CD4-positive, alpha-beta T cell (primary cell): ENCODE data around the gene SREBF2. TPM values are rescaled to one million over a fixed set of nuclear protein-coding genes. Genes with fewer than 3 reads are reported as not detected.

Source experiments
- ATAC-seq: fragments of 200-7000 bp; cut with Tn5 transposase; one replicate; pipeline ENCODE4 v1.10.0; 2022; ENCODE audit warnings: mild to moderate bottlenecking; ENCODE audit not compliant: poor library complexity
- CTCF ChIA-PET: fragments of 350-600 bp; sonication (Branson Sonifier 250); formaldehyde crosslinking; loops from one replicate; lab custom pipeline; 2021; ENCODE audit warnings: antibody characterized with exemption, inconsistent platforms; lab: Charles Lee
- POLR2A ChIA-PET: fragments of 350-600 bp; sonication (Branson Sonifier 250); formaldehyde crosslinking; loops from one replicate; lab custom pipeline; 2021; ENCODE audit warnings: antibody characterized with exemption, inconsistent platforms; lab: Charles Lee
- DNase-seq, 14 experiments: peaks; one replicate each; pipeline ENCODE4 v3.0.0-alpha.2; 2013 to 2020; ENCODE audit warnings: mixed read lengths in 2 of 14
- H3K27ac ChIP-seq, 2 donors: one replicate each; pipeline versions ENCODE4 v1.5.1 to v1.7.0; 2013; ENCODE audit warnings: low read length in 2 of 2, low read depth in 1 of 2, mild to moderate bottlenecking in 1 of 2
- H3K27me3 ChIP-seq, 2 experiments: 1 replicate in 1 of 2; 2 replicates in 1 of 2; pipeline versions ENCODE4 v1.6.1 to v1.7.0; 2013; ENCODE audit warnings: low read length in 2 of 2, control low read depth in 1 of 2, mild to moderate bottlenecking in 1 of 2, moderate library complexity in 1 of 2; ENCODE audit not compliant: insufficient read depth in 2 of 2, control insufficient read depth in 1 of 2
- H3K36me3 ChIP-seq: one replicate; pipeline ENCODE4 v1.6.1; 2013; ENCODE audit warnings: low read length, control low read depth; ENCODE audit not compliant: insufficient read depth
- H3K4me1 ChIP-seq: one replicate; pipeline ENCODE4 v1.6.1; 2013; ENCODE audit warnings: low read length, control low read depth; ENCODE audit not compliant: insufficient read depth
- H3K4me3 ChIP-seq: one replicate; pipeline ENCODE4 v1.5.1; 2013; ENCODE audit warnings: mild to moderate bottlenecking, low read length, moderate library complexity
- H3K9me3 ChIP-seq, 2 experiments: 1 replicate in 1 of 2; 2 replicates in 1 of 2; pipeline versions ENCODE4 v1.6.1 to v1.7.0; 2013; ENCODE audit warnings: low read length in 2 of 2, mild to moderate bottlenecking in 2 of 2, control low read depth in 1 of 2, moderate library complexity in 1 of 2; ENCODE audit not compliant: control insufficient read depth in 1 of 2, insufficient read depth in 1 of 2
- H3K27ac Mint-ChIP-seq: one replicate; pipeline ENCODE4 v1.8.0; 2020; ENCODE audit warnings: mixed read lengths
- H3K27me3 Mint-ChIP-seq: one replicate; pipeline ENCODE4 v1.8.0; 2021; ENCODE audit warnings: mixed read lengths
- H3K36me3 Mint-ChIP-seq: one replicate; pipeline ENCODE4 v1.8.0; 2021; ENCODE audit warnings: low read depth, mixed read lengths
- H3K4me1 Mint-ChIP-seq: one replicate; pipeline ENCODE4 v1.8.0; 2021; ENCODE audit warnings: low read depth, mixed read lengths
- H3K4me3 Mint-ChIP-seq: one replicate; pipeline ENCODE4 v1.8.0; 2020; ENCODE audit warnings: mild to moderate bottlenecking, mixed read lengths
- H3K9me3 Mint-ChIP-seq: one replicate; pipeline ENCODE4 v1.8.0; 2020; ENCODE audit warnings: mixed read lengths
- intact Hi-C, 2 experiments: fragments of 100-400 bp; cut with DNase I in 1 of 2; cut with micrococcal nuclease in 1 of 2; formaldehyde crosslinking; loops; one replicate each; pipeline versions ENCODE4 v1.15.1 to v1.9.0; 2023 to 2025; cut with DNase I, micrococcal nuclease
- total RNA-seq, 174 experiments: library from RNA in 2 of 174; stranded (reverse) in 2 of 174; gene quantifications; one replicate each; pipeline ENCODE4 v1.2.3 and lab custom pipeline; 2021 to 2026
- TF ChIP-seq, protein P1 (sequence below): fragments of 200-600 bp; IDR thresholded peaks from one replicate; pipeline ENCODE4 v1.8.0; 2022; ENCODE audit warnings: antibody characterized with exemption, mild to moderate bottlenecking

The SREBF2 gene
- total RNA-seq, 2 experiments from 2014 or later, result 67.2 to 69.9 TPM

DNA sequence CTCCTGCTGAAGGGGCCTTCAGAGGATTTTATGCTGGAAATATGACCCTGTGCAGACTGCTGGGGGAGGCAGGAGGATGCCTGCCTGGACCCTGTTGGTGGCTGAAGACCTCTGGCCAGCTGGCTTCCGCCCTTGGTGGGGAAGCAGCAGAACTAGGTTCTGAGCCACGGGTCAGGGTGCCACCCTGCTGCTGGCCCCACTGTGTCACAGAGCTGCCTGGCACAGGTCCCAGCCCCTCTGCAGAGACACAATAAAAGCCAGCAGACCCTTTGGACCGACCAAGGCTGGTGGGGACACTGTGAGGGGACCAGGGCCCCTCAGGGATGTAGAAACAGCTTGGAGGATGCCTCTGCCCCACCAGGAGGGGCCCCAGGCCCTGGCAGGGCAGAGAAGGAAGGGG lies 6.9 kb upstream of the SREBF2 start:
- POLR2A ChIA-PET, result interaction anchor here (2.5 to 3.5 kb wide), 2 partner anchors 26 to 115 kb away, joined by 10 to 12 read pairs; partner anchors contain the start of gene CCDC134
- ATAC-seq (no peak), DNase-seq (no peak)
- Mint-ChIP-seq H3K9me3 (no peaks in the 10 kb centered on the region), H3K4me3 (no peak overlapping the region), H3K36me3 (peaks cover 15% of the 10 kb centered on the region), H3K4me1 (peaks cover 18% of the 10 kb centered on the region), H3K27me3 (no peaks in the 10 kb centered on the region), H3K27ac (no peak overlapping the region)
- intact Hi-C loops, result no loop called here
- TF ChIP-seq, protein P1, sequence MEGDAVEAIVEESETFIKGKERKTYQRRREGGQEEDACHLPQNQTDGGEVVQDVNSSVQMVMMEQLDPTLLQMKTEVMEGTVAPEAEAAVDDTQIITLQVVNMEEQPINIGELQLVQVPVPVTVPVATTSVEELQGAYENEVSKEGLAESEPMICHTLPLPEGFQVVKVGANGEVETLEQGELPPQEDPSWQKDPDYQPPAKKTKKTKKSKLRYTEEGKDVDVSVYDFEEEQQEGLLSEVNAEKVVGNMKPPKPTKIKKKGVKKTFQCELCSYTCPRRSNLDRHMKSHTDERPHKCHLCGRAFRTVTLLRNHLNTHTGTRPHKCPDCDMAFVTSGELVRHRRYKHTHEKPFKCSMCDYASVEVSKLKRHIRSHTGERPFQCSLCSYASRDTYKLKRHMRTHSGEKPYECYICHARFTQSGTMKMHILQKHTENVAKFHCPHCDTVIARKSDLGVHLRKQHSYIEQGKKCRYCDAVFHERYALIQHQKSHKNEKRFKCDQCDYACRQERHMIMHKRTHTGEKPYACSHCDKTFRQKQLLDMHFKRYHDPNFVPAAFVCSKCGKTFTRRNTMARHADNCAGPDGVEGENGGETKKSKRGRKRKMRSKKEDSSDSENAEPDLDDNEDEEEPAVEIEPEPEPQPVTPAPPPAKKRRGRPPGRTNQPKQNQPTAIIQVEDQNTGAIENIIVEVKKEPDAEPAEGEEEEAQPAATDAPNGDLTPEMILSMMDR, result no peak
- H3K4me3 ChIP-seq, result no peak overlapping the region
- H3K4me1 ChIP-seq, result peaks cover 8% of the 10 kb centered on the region
- no peak overlapping the region for H3K27ac ChIP-seq
- CTCF ChIA-PET, result interaction anchor here (1.3 to 3.0 kb wide), 2 partner anchors 33 to 115 kb away, joined by 3 to 10 read pairs; no protein-coding TSS in a partner anchor
- peaks cover 21% of the 10 kb centered on the region for H3K36me3 ChIP-seq
- H3K9me3 ChIP-seq, result no peaks in the 10 kb centered on the region
- no peaks in the 10 kb centered on the region for H3K27me3 ChIP-seq

DNA sequence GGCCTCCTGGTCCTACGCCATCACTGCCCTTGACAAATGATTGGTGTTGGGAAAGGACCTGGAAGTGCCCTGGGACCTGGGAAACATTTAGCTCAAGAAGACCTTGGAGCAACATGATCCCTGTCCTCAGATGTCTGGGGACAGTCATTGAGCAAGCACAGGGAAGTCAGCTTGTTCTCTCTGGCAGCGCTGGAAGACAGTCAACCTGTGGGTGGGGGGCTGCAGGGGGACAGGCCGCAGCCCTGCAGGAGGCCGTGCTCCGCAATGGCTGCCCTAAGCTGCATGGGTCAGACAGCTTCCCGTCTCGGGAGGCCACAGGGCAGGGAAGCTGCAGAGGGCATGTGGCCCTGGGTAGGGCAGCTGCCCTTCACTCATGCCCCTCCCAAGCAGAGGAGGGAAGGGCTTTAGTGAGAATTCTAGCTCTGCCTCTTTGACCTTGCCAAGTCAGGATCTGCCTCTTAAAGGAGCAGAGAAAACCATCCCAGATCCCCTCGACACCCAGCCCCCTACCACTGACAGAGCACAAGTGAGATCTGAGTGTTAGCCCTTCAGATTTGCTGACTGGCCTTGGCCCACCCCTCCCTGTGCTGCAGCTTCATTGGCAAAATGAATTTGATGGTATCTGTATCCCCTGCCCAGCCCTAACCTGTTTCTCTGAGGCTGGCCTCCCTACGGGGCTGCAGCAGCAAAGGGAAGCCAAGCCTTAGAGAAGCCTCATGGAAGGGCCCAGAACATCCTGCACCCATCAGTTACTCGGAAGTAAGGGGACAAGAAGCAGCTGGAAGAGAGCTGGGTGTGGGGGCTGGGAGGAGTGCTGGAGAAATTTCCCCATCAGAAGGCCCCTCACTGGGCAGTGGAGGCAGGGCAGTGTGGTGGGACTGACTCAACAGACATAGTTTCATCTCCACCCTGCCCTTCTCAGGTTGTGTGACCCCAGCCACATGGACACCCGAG lies 6.2 kb upstream of the SREBF2 start:
- ATAC-seq, result no peak
- CTCF ChIA-PET, result interaction anchor here (1.2 to 3.0 kb wide), 2 partner anchors 21 to 114 kb away, joined by 3 to 10 read pairs; no protein-coding TSS in a partner anchor
- H3K9me3 Mint-ChIP-seq, result no peaks in the 10 kb centered on the region
- Histone ChIP-seq H3K9me3 (no peaks in the 10 kb centered on the region), H3K4me1 (peaks cover 11% of the 10 kb centered on the region), H3K36me3 (peaks cover 21% of the 10 kb centered on the region), H3K4me3 (no peak overlapping the region), H3K27ac (no peak overlapping the region), H3K27me3 (no peaks in the 10 kb centered on the region)
- H3K36me3 Mint-ChIP-seq, result peaks cover 15% of the 10 kb centered on the region
- H3K4me1 Mint-ChIP-seq, result peaks cover 17% of the 10 kb centered on the region
- intact Hi-C loops, result no loop called here
- H3K27ac Mint-ChIP-seq, result no peak overlapping the region
- TF ChIP-seq, protein P1, result no peak
- POLR2A ChIA-PET, result interaction anchor here (2.5 to 3.5 kb wide), 3 partner anchors 26 to 114 kb away, joined by 8 to 12 read pairs (median 10); partner anchors contain the start of gene CCDC134
- no peak overlapping the region for H3K4me3 Mint-ChIP-seq
- no peaks in the 10 kb centered on the region for H3K27me3 Mint-ChIP-seq
- DNase-seq, result no peak

DNA sequence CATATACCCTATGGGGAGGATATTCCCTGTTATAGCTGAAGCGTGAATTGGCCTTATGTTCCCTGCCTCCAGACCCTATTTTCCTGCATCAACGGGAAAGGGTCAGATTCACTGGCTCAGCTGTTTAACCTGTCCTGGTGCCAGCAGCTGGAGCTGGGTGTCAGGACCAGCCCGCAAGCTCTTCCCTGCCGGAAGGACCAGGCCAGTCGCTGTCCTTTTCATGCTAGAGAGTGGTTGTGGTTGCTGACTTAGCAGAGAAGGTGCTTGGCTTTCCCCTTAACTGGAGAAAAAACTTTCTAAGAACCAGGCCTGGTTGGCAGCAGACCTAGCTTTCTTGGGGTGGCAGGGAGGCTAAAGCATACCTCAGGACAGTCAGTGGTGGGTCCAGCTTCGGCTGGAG lies 5.2 kb upstream of the SREBF2 start:
- ATAC-seq (no peak), DNase-seq (no peak)
- TF ChIP-seq, protein P1, result no peak
- no peaks in the 10 kb centered on the region for H3K27me3 ChIP-seq
- Mint-ChIP-seq H3K9me3 (no peaks in the 10 kb centered on the region), H3K36me3 (peaks cover 21% of the 10 kb centered on the region), H3K27ac (peak overlapping the region; percentile 34), H3K27me3 (no peaks in the 10 kb centered on the region), H3K4me3 (no peak overlapping the region), H3K4me1 (peaks cover 17% of the 10 kb centered on the region)
- no peak overlapping the region for H3K27ac ChIP-seq
- peaks cover 13% of the 10 kb centered on the region for H3K4me1 ChIP-seq
- CTCF ChIA-PET, result interaction anchor here (1.2 to 3.0 kb wide), 2 partner anchors 20 to 113 kb away, joined by 3 to 10 read pairs; no protein-coding TSS in a partner anchor
- H3K9me3 ChIP-seq, result no peaks in the 10 kb centered on the region
- POLR2A ChIA-PET, result interaction anchor here (2.5 to 3.5 kb wide), 3 partner anchors 27 to 113 kb away, joined by 8 to 12 read pairs (median 10); partner anchors contain the start of gene CCDC134
- intact Hi-C loops, result no loop called here
- no peak overlapping the region for H3K4me3 ChIP-seq
- H3K36me3 ChIP-seq, result peaks cover 21% of the 10 kb centered on the region
